Tibial artery (tissue), 4 donors: ENCODE data around the gene RABGGTA.

ENCODE experiments used
- DNase-seq, 2 donors: peaks; one replicate each; pipeline ENCODE4 v3.0.0-alpha.2; 2019
- H3K27ac ChIP-seq, 2 donors: fragments of 200-600 bp; sonication (generic) in 1 of 2; 1 replicate in 1 of 2; 2 replicates in 1 of 2; pipeline ENCODE4 v1.5.1; 2018 to 2019; ENCODE audit warnings: mild to moderate bottlenecking in 1 of 2
- H3K27me3 ChIP-seq, 2 donors: fragments of 200-600 bp; sonication (generic) in 1 of 2; one replicate each; pipeline versions ENCODE4 v1.5.1 to v1.6.0; 2016 to 2019
- H3K36me3 ChIP-seq, 3 donors: fragments of 200-600 bp; sonication (generic) in 2 of 3; one replicate each; pipeline ENCODE4 v1.5.1; 2016 to 2019; ENCODE audit warnings: mild to moderate bottlenecking in 2 of 3
- H3K4me1 ChIP-seq, 4 donors: fragments of 200-600 bp; sonication (generic) in 2 of 4; 1 replicate in 3 of 4; 2 replicates in 1 of 4; pipeline ENCODE4 v1.5.1; 2016 to 2019
- H3K4me3 ChIP-seq, 2 donors: fragments of 200-600 bp; sonication (generic) in 1 of 2; 1 replicate in 1 of 2; 2 replicates in 1 of 2; pipeline ENCODE4 v1.5.1; 2018 to 2019; ENCODE audit warnings: mild to moderate bottlenecking in 2 of 2
- H3K9me3 ChIP-seq, 3 donors: fragments of 200-600 bp; sonication (generic) in 1 of 3; one replicate each; pipeline ENCODE4 v1.5.1; 2016 to 2019
- intact Hi-C: fragments of 100-400 bp; cut with DNase I; formaldehyde crosslinking; loops from one replicate; pipeline ENCODE4 v1.15.0; 2023; ENCODE audit warnings: low total_unique reads
- TF ChIP-seq, protein P1 (sequence below), 2 experiments: fragments of 200-600 bp in 1 of 2; fragments of 450-650 bp in 1 of 2; IDR thresholded peaks; one replicate each; pipeline ENCODE4 v1.5.1; 2017 to 2019; ENCODE audit warnings: antibody characterized with exemption in 2 of 2, mild to moderate bottlenecking in 1 of 2, moderate library complexity in 1 of 2

RABGGTA gene

DNA sequence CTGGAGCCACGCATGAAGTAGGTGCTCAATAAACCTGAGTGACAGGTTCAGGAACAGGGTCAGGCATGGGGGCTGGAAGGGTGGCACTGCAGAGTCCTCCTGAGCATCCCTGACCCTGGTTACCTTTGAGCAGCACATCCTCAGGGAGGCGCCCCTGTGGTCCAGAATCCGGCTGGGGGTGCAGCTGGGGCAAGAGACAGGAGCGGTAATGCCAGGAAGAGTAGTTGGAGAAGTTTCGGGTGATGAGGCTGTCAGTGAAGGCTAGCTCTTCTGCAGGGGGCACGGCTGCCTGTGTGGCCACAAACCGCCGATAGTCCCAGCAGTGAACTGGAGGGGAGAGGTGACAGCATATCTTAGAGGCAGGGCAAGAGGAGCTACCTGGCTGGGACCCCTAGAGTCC lies 2.0 kb downstream of the RABGGTA start:
- DNase-seq: no peak
- Histone ChIP-seq H3K36me3 (peaks cover 13 to 58% (median 35%) of the 10 kb centered on the region in 3 donors), H3K27ac (no peak overlapping the region), H3K4me1 (peaks cover 0 to 12% (median 8%) of the 10 kb centered on the region in 4 donors), H3K27me3 (no peaks in the 10 kb centered on the region), H3K9me3 (no peaks in the 10 kb centered on the region), H3K4me3 (no peak overlapping the region)
- intact Hi-C loops: no loop called here
- TF ChIP-seq, protein P1, sequence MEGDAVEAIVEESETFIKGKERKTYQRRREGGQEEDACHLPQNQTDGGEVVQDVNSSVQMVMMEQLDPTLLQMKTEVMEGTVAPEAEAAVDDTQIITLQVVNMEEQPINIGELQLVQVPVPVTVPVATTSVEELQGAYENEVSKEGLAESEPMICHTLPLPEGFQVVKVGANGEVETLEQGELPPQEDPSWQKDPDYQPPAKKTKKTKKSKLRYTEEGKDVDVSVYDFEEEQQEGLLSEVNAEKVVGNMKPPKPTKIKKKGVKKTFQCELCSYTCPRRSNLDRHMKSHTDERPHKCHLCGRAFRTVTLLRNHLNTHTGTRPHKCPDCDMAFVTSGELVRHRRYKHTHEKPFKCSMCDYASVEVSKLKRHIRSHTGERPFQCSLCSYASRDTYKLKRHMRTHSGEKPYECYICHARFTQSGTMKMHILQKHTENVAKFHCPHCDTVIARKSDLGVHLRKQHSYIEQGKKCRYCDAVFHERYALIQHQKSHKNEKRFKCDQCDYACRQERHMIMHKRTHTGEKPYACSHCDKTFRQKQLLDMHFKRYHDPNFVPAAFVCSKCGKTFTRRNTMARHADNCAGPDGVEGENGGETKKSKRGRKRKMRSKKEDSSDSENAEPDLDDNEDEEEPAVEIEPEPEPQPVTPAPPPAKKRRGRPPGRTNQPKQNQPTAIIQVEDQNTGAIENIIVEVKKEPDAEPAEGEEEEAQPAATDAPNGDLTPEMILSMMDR (IDR thresholded peaks at IDR 0.05): no peak

DNA sequence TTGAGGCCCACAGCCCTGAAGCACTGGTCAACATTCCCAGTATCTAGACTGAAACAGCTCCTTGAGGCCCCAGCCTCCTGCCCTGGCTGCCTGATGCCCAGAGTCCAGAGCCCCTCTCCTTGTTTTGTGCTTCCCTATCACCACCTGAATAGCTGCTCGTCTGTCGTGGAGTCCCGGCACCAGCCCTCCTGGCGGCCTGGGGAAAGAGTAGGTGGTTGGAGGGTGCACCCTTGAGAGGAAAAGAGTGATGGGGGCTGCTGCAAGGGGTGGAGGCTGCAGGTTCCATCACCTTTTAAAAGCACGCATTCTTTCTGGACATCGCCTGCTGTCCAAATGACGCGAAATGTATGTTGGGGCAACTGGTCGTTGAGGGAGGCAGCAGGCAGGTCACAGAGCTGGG lies 3.2 kb downstream of the RABGGTA start:
- no peak for DNase-seq
- H3K27ac ChIP-seq: no peak overlapping the region
- H3K4me1 ChIP-seq: peaks cover 0 to 12% (median 8%) of the 10 kb centered on the region in 4 donors
- intact Hi-C loops: no loop called here
- no peak overlapping the region for H3K4me3 ChIP-seq
- peaks cover 13 to 58% (median 35%) of the 10 kb centered on the region in 3 donors for H3K36me3 ChIP-seq
- no peaks in the 10 kb centered on the region for H3K9me3 ChIP-seq
- H3K27me3 ChIP-seq: no peaks in the 10 kb centered on the region
- TF ChIP-seq, protein P1 (IDR thresholded peaks at IDR 0.05): no peak

DNA sequence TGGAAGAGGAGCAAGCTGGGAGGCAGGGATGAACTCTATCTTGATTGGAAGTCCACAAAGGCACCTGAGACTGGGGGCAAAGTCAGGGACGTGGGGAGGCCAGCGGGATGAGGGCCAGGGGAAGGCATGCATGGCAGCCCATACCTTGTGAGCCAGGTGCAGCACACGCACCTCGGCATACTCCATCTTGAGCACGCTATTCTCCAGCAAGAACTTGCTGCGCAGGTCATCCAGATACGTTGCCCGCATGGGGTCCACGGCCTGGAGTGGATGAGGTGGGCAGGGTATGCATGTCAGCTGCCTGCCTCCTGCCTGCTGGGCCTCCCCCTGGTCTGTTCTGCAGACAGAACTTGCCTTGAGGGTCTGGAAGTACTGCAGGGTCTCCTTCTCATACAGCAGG lies 3.9 kb downstream of the RABGGTA start:
- Histone ChIP-seq H3K27ac (no peak overlapping the region), H3K36me3 (peaks cover 13 to 58% (median 35%) of the 10 kb centered on the region in 3 donors), H3K4me3 (no peak overlapping the region), H3K9me3 (no peaks in the 10 kb centered on the region), H3K27me3 (no peaks in the 10 kb centered on the region), H3K4me1 (peaks cover 0 to 12% (median 8%) of the 10 kb centered on the region in 4 donors)
- intact Hi-C loops: no loop called here
- no peak for DNase-seq
- TF ChIP-seq, protein P1 (IDR thresholded peaks at IDR 0.05): no peak

DNA sequence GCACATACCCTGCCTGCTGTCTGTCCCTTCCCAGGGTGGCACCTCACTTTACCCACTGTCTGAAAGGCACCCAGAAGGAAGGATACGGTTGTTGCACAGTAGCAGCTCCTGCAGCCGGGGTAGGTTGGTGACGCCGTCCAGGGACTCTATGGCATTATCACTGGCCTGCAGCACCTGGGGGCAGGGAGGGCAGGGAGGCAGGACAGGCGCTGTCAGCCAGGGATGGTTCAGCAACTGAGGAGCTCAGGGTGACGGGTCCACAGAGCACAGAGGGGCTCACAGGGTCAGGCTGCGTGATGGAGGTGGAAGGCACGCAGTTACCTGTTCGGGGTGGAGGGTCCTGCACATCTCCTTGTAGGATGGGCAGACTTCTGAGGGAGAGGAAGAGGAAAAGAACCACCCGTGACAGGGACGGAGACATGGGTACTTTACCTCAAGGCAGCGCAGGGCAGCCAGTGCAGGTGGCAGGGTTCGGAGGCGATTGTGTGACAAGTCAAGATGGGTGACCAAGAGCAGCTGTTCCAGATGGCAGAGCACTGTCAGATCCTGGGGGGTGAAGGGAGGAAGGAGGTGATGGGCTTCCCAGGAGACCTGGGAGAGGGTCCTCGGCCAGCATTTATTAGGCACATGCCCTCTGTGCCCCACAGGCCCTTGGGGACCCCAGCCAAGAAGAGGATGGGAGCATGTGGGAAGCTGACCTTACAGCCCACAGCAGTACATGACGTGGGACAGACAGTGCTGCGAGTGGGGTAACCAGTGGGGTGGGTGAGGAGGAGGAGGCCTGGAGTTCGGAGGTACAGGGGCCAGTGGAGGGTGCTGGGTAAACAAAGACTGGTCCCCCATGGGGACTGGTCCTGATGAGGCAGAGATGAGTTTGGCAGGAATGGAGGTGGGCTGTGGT lies 4.8 kb downstream of the RABGGTA start:
- no peak overlapping the region for H3K4me3 ChIP-seq
- H3K4me1 ChIP-seq: peaks cover 0 to 7% (median 4%) of the 10 kb centered on the region in 4 donors
- no peaks in the 10 kb centered on the region for H3K27me3 ChIP-seq
- H3K27ac ChIP-seq: no peak overlapping the region
- intact Hi-C loops: no loop called here
- DNase-seq: peak in 1 of 2 donors; percentile 51
- H3K36me3 ChIP-seq: peaks cover 13 to 58% (median 35%) of the 10 kb centered on the region in 3 donors
- TF ChIP-seq, protein P1 (IDR thresholded peaks at IDR 0.05): no peak
- H3K9me3 ChIP-seq: no peaks in the 10 kb centered on the region

DNA sequence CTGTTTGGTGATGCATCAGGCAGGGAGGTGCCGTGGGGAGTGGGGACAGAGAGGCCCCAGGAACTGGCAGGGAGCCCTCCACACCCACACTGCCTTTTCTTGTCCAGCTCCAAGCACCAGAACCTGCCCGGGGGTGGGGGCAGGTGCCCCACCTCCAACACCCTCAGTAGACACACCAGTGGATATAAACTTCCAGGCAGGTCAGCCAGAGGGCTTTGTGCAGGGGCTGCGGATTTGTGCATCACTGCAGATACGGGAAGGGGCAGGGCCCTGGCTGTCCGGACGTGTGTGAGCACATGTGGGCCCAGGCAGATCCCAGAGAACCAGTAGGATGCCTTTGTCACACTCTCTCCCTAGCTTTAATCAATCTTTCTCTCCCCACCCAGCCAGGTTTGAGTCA lies 7.1 kb downstream of the RABGGTA start:
- H3K4me1 ChIP-seq: peaks cover 0 to 5% (median 3%) of the 10 kb centered on the region in 4 donors
- no peaks in the 10 kb centered on the region for H3K9me3 ChIP-seq
- peaks cover 13 to 49% (median 34%) of the 10 kb centered on the region in 3 donors for H3K36me3 ChIP-seq
- intact Hi-C loops: no loop called here
- H3K4me3 ChIP-seq: no peak overlapping the region
- DNase-seq: peak in 1 of 2 donors; percentile 49
- TF ChIP-seq, protein P1 (IDR thresholded peaks at IDR 0.05): no peak
- H3K27me3 ChIP-seq: no peaks in the 10 kb centered on the region
- no peak overlapping the region for H3K27ac ChIP-seq
